GM23248 (cell line): ENCODE results near the gene EPHA2.

Experiments
- EZH2 ChIP-seq: fragments of 200-600 bp; sonication (generic); IDR thresholded peaks from 2 replicates; pipeline ENCODE4 v1.6.1; 2018; ENCODE audit warnings: antibody characterized with exemption, mild to moderate bottlenecking; ENCODE audit not compliant: insufficient read depth, poor library complexity, severe bottlenecking
- EZH2phosphoT487 ChIP-seq: fragments of 200-600 bp; sonication (generic); IDR thresholded peaks from 2 replicates; pipeline ENCODE4 v1.6.1; 2018; ENCODE audit warnings: antibody characterized with exemption, moderate library complexity, mild to moderate bottlenecking, low read depth; ENCODE audit not compliant: insufficient read depth

DNA sequence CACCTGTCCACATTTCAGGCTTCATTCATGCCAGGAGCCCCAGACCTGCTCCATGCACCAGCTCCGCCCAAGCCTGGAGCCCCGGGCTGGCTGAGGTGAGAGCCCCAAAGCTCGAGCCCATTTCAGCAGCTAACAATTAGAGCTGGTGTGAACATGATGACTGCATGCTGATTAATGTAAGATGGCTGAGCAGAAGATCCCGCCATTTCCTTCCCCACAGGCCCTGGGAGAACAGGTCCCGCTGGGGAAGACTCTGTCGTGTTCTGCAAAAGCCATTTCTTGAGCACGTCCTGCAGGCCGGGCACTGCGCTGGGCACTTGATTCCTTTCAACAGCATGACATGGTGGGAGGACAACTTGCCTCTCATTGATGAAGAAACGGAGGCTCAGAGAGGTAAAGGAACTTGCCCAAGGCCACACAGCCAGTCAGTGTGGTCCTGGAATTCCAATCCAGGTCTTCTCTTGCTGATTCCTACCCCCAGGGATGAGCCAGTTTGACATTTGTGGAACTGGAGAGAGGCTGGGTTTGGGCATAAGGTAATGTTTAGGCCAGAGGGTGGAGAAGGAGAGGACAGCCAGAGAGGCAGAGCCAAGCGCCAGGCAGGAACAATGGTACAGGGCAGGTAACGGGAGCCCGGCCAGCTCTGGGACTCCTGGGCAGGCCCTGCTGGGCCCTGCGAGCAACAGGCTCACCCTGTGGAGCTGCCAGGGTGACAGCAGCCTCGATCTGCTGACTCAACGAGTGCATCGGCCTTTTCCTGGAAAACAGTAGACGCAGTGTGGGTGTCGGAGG is 28.1 kb upstream of the EPHA2 start:
- TF ChIP-seq EZH2, result no peak
- no peak for TF ChIP-seq EZH2phosphoT487
